Measurements from ENCODE around the gene PTPRN2.

DNA sequence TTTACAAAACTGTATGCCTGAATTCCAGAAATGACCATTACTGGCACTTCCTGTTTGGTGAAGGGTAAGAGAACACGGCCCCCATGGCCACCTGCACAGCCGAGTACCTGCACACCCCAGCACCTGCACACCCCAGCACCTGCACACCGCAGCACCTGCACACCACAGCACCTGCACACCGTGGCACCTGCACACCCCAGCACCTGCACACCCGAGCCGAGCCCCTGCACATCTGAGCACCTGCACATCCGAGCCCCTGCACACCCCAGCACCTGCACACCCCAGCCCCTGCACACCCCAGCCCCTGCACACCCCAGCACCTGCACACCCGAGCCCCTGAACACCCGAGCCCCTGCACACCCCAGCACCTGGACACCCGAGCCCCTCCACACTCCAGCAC is 1007.3 kb downstream of the PTPRN2 start:
- no peak for TF ChIP-seq EP300 (IDR thresholded peaks at IDR 0.05)
- TF ChIP-seq, protein P1, sequence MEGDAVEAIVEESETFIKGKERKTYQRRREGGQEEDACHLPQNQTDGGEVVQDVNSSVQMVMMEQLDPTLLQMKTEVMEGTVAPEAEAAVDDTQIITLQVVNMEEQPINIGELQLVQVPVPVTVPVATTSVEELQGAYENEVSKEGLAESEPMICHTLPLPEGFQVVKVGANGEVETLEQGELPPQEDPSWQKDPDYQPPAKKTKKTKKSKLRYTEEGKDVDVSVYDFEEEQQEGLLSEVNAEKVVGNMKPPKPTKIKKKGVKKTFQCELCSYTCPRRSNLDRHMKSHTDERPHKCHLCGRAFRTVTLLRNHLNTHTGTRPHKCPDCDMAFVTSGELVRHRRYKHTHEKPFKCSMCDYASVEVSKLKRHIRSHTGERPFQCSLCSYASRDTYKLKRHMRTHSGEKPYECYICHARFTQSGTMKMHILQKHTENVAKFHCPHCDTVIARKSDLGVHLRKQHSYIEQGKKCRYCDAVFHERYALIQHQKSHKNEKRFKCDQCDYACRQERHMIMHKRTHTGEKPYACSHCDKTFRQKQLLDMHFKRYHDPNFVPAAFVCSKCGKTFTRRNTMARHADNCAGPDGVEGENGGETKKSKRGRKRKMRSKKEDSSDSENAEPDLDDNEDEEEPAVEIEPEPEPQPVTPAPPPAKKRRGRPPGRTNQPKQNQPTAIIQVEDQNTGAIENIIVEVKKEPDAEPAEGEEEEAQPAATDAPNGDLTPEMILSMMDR (IDR thresholded peaks at IDR 0.05): no peak

All from sigmoid colon (tissue), 4 donors.